Sigmoid colon (tissue), 7 donors: Measurements from ENCODE around the gene RMND1. TPM values are rescaled to one million over a fixed set of nuclear protein-coding genes. Genes with fewer than 3 reads are reported as not detected.

ENCODE experiments used
- DNase-seq: peaks from one replicate; pipeline ENCODE4 v3.0.0-alpha.2; 2019
- H3K27ac ChIP-seq, 4 donors: fragments of 200-600 bp; sonication (generic); one replicate each; pipeline ENCODE4 v1.5.1; 2016 to 2019; ENCODE audit warnings: mild to moderate bottlenecking in 1 of 4
- H3K27me3 ChIP-seq, 3 donors: fragments of 200-600 bp; sonication (generic); one replicate each; pipeline ENCODE4 v1.5.1; 2019; ENCODE audit warnings: mild to moderate bottlenecking in 1 of 3
- H3K36me3 ChIP-seq, 4 donors: fragments of 200-600 bp; sonication (generic); one replicate each; pipeline ENCODE4 v1.5.1; 2016 to 2019
- H3K4me1 ChIP-seq, 4 donors: fragments of 200-600 bp; sonication (generic); one replicate each; pipeline ENCODE4 v1.5.1; 2017 to 2019
- H3K4me3 ChIP-seq, 4 donors: fragments of 200-600 bp; sonication (generic); one replicate each; pipeline ENCODE4 v1.5.1; 2017 to 2019; ENCODE audit warnings: mild to moderate bottlenecking in 2 of 4, moderate library complexity in 1 of 4
- H3K9me3 ChIP-seq, 4 donors: fragments of 200-600 bp in 3 of 4; sonication (generic) in 3 of 4; one replicate each; pipeline versions ENCODE4 v1.5.1 to v1.6.1; 2013 to 2019
- EP300 ChIP-seq, 4 donors: sonication (generic); formaldehyde crosslinking; IDR thresholded peaks; one replicate each; pipeline ENCODE4 v1.6.1; 2017; ENCODE audit warnings: antibody characterized with exemption in 4 of 4
- POLR2A ChIP-seq, 2 donors: fragments of 450-650 bp; IDR thresholded peaks; one replicate each; pipeline ENCODE4 v1.6.1; 2016; ENCODE audit warnings: antibody characterized with exemption in 2 of 2, mild to moderate bottlenecking in 2 of 2, moderate library complexity in 2 of 2
- POLR2AphosphoS5 ChIP-seq, 4 donors: sonication (generic); formaldehyde crosslinking; IDR thresholded peaks; one replicate each; pipeline ENCODE4 v1.6.1; 2017; ENCODE audit warnings: antibody characterized with exemption in 4 of 4
- WGBS, 2 donors: extraction: QIAGEN DNeasy Blood & Tissue Kit; methylation state at CpG; one replicate each; pipeline ENCODE4 v1.1.7; 2013; 5-methylcytosine and 5-hydroxymethylcytosine counted together
- intact Hi-C: fragments of 100-400 bp; cut with DNase I; formaldehyde crosslinking; loops from one replicate; pipeline ENCODE4 v1.15.1; 2023
- polyA plus RNA-seq, 3 donors: library from polyadenylated mRNA; stranded (reverse); fragments of 200-250 nt; gene quantifications; one replicate each; pipeline ENCODE4 v1.2.3, GENCODE V29; 2013
- total RNA-seq, 4 donors: library from RNA; depleted of rRNA; stranded (reverse); fragments of >200 nt; gene quantifications; one replicate each; pipeline ENCODE4 v1.1.0, GENCODE V29; 2016
- TF ChIP-seq, protein P1 (sequence below), 4 experiments: fragments of 450-650 bp in 3 of 4; fragments of 200-600 bp in 1 of 4; IDR thresholded peaks; one replicate each; pipeline ENCODE4 v1.5.1; 2016 to 2019; ENCODE audit warnings: antibody characterized with exemption in 4 of 4, mild to moderate bottlenecking in 3 of 4, moderate library complexity in 2 of 4
- donor health status: healthy with polysubstance abuse.
- donor health status: Bipolar disorder and iron deficiency.
- donor health status: healthy.

Gene RMND1
- total and polyA plus RNA-seq, 7 donors = 12.4 to 26.3 (median 16.9) TPM

- H3K4me1 ChIP-seq = no peaks in the 10 kb centered on the region
- H3K27me3 ChIP-seq = no peaks in the 10 kb centered on the region
- no peaks in the 10 kb centered on the region for H3K9me3 ChIP-seq
- 94 to 95% methylated on average over 3 of the region's 3 CpGs for WGBS, 2 donors
- H3K36me3 ChIP-seq = peaks cover 5 to 73% (median 12%) of the 10 kb centered on the region in 4 donors
- TF ChIP-seq, protein P1, sequence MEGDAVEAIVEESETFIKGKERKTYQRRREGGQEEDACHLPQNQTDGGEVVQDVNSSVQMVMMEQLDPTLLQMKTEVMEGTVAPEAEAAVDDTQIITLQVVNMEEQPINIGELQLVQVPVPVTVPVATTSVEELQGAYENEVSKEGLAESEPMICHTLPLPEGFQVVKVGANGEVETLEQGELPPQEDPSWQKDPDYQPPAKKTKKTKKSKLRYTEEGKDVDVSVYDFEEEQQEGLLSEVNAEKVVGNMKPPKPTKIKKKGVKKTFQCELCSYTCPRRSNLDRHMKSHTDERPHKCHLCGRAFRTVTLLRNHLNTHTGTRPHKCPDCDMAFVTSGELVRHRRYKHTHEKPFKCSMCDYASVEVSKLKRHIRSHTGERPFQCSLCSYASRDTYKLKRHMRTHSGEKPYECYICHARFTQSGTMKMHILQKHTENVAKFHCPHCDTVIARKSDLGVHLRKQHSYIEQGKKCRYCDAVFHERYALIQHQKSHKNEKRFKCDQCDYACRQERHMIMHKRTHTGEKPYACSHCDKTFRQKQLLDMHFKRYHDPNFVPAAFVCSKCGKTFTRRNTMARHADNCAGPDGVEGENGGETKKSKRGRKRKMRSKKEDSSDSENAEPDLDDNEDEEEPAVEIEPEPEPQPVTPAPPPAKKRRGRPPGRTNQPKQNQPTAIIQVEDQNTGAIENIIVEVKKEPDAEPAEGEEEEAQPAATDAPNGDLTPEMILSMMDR (IDR thresholded peaks at IDR 0.05) = no peak
- TF ChIP-seq EP300 (IDR thresholded peaks at IDR 0.05) (no peak), POLR2AphosphoS5 (IDR thresholded peaks at IDR 0.05) (no peak), POLR2A (IDR thresholded peaks at IDR 0.05) (no peak)
- H3K4me3 ChIP-seq = no peak overlapping the region
- intact Hi-C loops = no loop called here
- no peak overlapping the region for H3K27ac ChIP-seq
- DNase-seq = no peak
Measured at GRCh38 chr6:151430886-151431285, 21.0 kb downstream of the RMND1 start.

DNA sequence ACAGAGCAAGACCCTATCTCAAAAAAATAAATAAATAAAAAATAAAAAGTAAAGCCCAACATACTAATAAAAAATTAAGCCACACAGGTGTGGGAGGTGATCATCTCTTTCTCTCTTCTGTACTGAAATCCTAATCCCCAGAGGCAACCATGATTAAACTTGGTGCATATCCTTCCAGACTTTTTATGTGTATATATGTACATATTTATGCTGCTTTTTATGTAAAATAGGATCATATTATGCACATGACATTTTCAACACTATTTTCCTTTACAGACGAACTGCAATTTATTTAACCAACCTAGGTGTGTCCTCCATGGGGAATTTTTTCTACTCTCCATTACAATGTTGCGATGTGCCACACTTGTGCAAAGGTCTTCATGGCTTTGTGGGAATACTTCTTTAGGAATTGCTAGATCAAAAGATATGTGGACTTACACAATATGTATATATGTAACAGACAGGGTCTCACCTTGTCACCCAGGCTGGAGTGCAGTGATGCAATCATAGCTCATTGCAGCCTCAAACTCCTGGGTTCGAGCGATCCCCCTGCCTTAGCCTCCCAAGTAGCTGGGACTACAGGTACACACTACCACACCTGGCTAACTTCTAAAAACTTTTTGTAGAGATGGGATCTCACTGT, 23.7 kb downstream of the RMND1 start:
- intact Hi-C loops = no loop called here
- WGBS, 2 donors = 84 to 95% methylated on average over 4 of the region's 4 CpGs
- Histone ChIP-seq H3K4me1 (no peaks in the 10 kb centered on the region), H3K27ac (no peak overlapping the region), H3K36me3 (peaks cover 5 to 81% (median 12%) of the 10 kb centered on the region in 4 donors), H3K27me3 (no peaks in the 10 kb centered on the region), H3K4me3 (no peak overlapping the region), H3K9me3 (no peaks in the 10 kb centered on the region)
- TF ChIP-seq POLR2A (IDR thresholded peaks at IDR 0.05) = no peak
- no peak for TF ChIP-seq EP300 (IDR thresholded peaks at IDR 0.05)
- TF ChIP-seq POLR2AphosphoS5 (IDR thresholded peaks at IDR 0.05) = no peak
- TF ChIP-seq, protein P1 (IDR thresholded peaks at IDR 0.05) = no peak
- no peak for DNase-seq

DNA sequence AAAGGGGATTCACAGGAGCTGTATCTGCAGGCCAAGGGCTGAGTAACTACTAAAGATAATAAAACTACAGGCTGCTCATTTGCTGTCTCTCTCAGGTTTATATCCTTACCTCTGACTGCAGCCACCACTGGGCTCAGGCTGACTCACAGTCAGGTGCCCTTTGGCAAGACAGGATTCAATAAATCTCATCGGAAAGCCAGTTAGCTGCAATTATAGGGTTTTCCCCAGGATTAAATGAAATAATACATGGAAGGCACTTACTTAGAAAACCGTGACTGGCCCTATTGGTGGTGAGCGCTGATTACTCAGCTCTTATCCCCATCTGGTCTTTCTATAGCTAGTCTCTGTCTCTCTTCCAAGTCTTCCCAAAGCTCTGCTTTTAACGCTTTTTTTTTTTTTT, 26.4 kb downstream of the RMND1 start:
- TF ChIP-seq, protein P1 (IDR thresholded peaks at IDR 0.05) = no peak
- no peak for TF ChIP-seq POLR2A (IDR thresholded peaks at IDR 0.05)
- no peak for TF ChIP-seq EP300 (IDR thresholded peaks at IDR 0.05)
- TF ChIP-seq POLR2AphosphoS5 (IDR thresholded peaks at IDR 0.05) = no peak
- no peak for DNase-seq
- WGBS, 2 donors = 83 to 92% methylated on average over 4 of the region's 4 CpGs
- intact Hi-C loops = no loop called here
- Histone ChIP-seq H3K4me1 (no peaks in the 10 kb centered on the region), H3K9me3 (no peaks in the 10 kb centered on the region), H3K27me3 (no peaks in the 10 kb centered on the region), H3K36me3 (peaks cover 0 to 74% (median 10%) of the 10 kb centered on the region in 4 donors), H3K4me3 (no peak overlapping the region), H3K27ac (no peak overlapping the region)

- intact Hi-C loops = no loop called here
- Histone ChIP-seq H3K9me3 (no peaks in the 10 kb centered on the region), H3K27me3 (no peaks in the 10 kb centered on the region), H3K27ac (no peak overlapping the region), H3K4me1 (no peaks in the 10 kb centered on the region), H3K4me3 (no peak overlapping the region), H3K36me3 (peaks cover 0 to 69% (median 2%) of the 10 kb centered on the region in 4 donors)
- TF ChIP-seq, protein P1 (IDR thresholded peaks at IDR 0.05) = no peak
- TF ChIP-seq EP300 (IDR thresholded peaks at IDR 0.05) = no peak
- no peak for TF ChIP-seq POLR2AphosphoS5 (IDR thresholded peaks at IDR 0.05)
- no peak for TF ChIP-seq POLR2A (IDR thresholded peaks at IDR 0.05)
- WGBS, 2 donors = 88 to 91% methylated on average over 4 of the region's 4 CpGs
- DNase-seq = no peak
Measured at GRCh38 chr6:151422981-151423380, 28.9 kb downstream of the RMND1 start.

GRCh38 chr6:151417477-151417876, 34.4 kb downstream of the RMND1 start:
- Histone ChIP-seq H3K27ac (no peak overlapping the region), H3K36me3 (peaks cover 0 to 82% (median 6%) of the 10 kb centered on the region in 4 donors), H3K27me3 (no peaks in the 10 kb centered on the region), H3K4me1 (no peaks in the 10 kb centered on the region), H3K4me3 (no peak overlapping the region), H3K9me3 (no peaks in the 10 kb centered on the region)
- 96 to 100% methylated on average over 1 of the region's 1 CpG for whole genome bisulfite sequencing, 2 donors
- TF ChIP-seq POLR2A (IDR thresholded peaks at IDR 0.05) (no peak), EP300 (IDR thresholded peaks at IDR 0.05) (no peak), POLR2AphosphoS5 (IDR thresholded peaks at IDR 0.05) (no peak)
- TF ChIP-seq, protein P1 (IDR thresholded peaks at IDR 0.05) = no peak
- intact Hi-C loops = no loop called here
- DNase-seq = no peak
